Activated CD4-positive, alpha-beta T cell treated with anti-CD3 and anti-CD28 coated beads for 24 hours (primary cell): ENCODE measurements around the gene COX10.
"Not testable (repeated sequence)": the region's sequence is repeated elsewhere in the genome, so short reads cannot be mapped to it uniquely, and the experiment has no call there.

Experiments used
- DNase-seq, 2 donors: peaks; one replicate each; pipeline ENCODE4 v3.0.0-alpha.2; 2020; ENCODE audit warnings: low read depth in 2 of 2

COX10 gene

GRCh38 chr17:14121952-14122351 is 52.6 kb downstream of the COX10 start:
- DNase-seq: no peak

- DNase-seq: no peak
These were observed 54.4 kb downstream of the COX10 start for GRCh38 chr17:14123619-14124278.

GRCh38 chr17:14124854-14125253 is 55.5 kb downstream of the COX10 start:
- no peak for DNase-seq

- no peak for DNase-seq
These were observed 56.3 kb downstream of the COX10 start for GRCh38 chr17:14125518-14126137.

GRCh38 chr17:14133104-14133503 is 63.8 kb downstream of the COX10 start:
- no peak for DNase-seq

- DNase-seq: no peak
These were observed 65.2 kb downstream of the COX10 start for GRCh38 chr17:14134456-14134855.

- DNase-seq: no peak
These were observed 66.7 kb downstream of the COX10 start for GRCh38 chr17:14135906-14136590.

GRCh38 chr17:14138649-14139048 is 69.3 kb downstream of the COX10 start:
- no peak for DNase-seq

- no peak for DNase-seq
These were observed 74.4 kb downstream of the COX10 start for GRCh38 chr17:14143688-14144087.

- no peak for DNase-seq
These were observed 75.2 kb downstream of the COX10 start for GRCh38 chr17:14144508-14144907.

- DNase-seq: no peak
These were observed 80.4 kb downstream of the COX10 start for GRCh38 chr17:14149751-14150150.

GRCh38 chr17:14150619-14151018 is 81.3 kb downstream of the COX10 start:
- no peak for DNase-seq

- DNase-seq: no peak
These were observed 83.4 kb downstream of the COX10 start for GRCh38 chr17:14152721-14153120.

- DNase-seq: no peak
These were observed 84.1 kb downstream of the COX10 start for GRCh38 chr17:14153374-14153773.

- no peak for DNase-seq
These were observed 87.4 kb downstream of the COX10 start for GRCh38 chr17:14156689-14157088.

GRCh38 chr17:14157822-14158221 is 88.5 kb downstream of the COX10 start:
- no peak for DNase-seq

- no peak for DNase-seq
These were observed 89.4 kb downstream of the COX10 start for GRCh38 chr17:14158707-14159106.

GRCh38 chr17:14161419-14161818 is 92.1 kb downstream of the COX10 start:
- DNase-seq: no peak

- no peak for DNase-seq
These were observed 96.3 kb downstream of the COX10 start for GRCh38 chr17:14165616-14166015.

GRCh38 chr17:14167831-14168230 is 98.5 kb downstream of the COX10 start:
- DNase-seq: not testable (repeated sequence)

GRCh38 chr17:14168582-14168981 is 99.3 kb downstream of the COX10 start:
- no peak for DNase-seq

- DNase-seq: no peak
These were observed 100.0 kb downstream of the COX10 start for GRCh38 chr17:14169287-14169686.

- DNase-seq: no peak
These were observed 100.6 kb downstream of the COX10 start for GRCh38 chr17:14169901-14170300.
